NCI-H446 (cell line): Measurements from ENCODE around the gene SSH2.
A peak's percentile ranks its signal among the peaks of the same experiment; 100 is the strongest.

Experiments
- DNase-seq, 2 experiments: peaks; one replicate each; lab custom pipeline; 2025; lab: John Stamatoyannopoulos, UW

The SSH2 gene

DNA sequence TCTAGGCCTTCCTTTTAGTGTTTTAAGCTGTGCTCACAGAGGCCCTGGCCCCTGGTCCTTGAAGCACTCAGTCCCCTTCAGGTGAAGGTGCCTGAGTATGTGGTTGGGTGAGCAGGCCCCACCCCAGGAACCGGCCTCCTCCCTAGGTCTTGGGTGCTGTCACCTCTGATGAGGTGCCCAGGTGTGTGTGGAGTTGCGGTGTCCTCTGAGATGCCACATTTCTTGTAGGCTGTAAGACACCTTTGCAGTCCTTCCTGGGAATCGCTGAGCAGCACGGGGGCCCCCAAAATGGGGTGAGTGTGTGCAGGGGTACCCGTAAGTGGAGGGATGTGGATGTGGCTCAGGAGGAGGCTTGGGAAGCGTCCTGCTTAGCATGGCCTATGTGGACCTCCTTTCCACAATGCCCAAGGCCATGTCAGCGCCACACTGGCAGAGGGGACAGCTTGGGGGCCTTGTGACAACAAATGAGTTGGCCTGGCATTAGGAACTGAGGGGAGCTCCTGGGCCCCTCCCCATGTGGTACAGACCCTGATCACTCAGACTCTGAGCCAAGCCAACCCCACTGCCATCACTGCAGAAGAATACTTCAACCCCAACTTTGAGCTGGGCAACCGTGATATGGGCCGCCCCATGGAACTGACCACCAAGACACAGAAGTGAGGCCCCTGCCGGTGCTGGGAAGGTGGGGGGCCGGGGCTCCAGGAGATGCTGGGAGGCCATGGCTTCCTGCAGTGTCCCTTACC, 318.5 kb downstream of the SSH2 start:
- no peak for DNase-seq

DNA sequence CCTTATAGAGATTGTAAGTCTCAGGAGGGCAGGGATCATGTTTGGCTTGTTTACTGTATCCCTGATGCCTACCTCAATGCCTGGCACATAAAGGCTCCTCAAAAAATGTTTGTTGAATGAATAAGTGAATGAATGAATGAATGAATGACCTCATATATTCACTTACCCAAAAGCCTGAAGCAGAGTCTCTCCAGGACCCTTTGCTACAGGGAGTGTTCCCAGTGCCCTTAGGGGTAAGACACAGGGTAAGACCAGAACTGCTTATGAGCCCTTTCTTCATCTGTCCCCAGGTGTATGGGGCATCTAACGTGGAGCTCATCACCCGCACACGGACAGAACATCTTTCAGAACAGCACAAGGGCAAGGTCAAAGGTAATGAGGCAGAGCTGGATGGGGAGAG, 319.6 kb downstream of the SSH2 start:
- DNase-seq = no peak

DNA sequence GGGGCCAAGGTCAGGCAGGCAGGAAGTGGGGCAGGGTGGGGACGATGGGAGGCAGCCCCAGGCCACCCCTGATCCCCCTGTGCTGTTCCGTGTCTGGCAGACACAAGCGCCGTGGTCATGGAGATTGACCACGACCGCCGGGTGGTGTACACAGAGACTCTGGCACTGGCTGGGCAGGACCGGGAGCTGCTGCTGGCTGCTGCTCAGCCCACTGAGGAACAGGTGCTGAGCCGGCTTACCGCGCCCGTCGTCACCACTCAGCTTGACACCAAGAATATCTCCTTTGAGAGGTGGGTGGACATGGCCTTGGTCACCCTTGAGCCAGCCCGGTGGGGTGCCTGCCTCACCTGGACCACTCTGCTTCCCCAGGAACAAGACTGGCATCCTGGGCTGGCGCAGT, 321.0 kb downstream of the SSH2 start:
- DNase-seq = no peak

DNA sequence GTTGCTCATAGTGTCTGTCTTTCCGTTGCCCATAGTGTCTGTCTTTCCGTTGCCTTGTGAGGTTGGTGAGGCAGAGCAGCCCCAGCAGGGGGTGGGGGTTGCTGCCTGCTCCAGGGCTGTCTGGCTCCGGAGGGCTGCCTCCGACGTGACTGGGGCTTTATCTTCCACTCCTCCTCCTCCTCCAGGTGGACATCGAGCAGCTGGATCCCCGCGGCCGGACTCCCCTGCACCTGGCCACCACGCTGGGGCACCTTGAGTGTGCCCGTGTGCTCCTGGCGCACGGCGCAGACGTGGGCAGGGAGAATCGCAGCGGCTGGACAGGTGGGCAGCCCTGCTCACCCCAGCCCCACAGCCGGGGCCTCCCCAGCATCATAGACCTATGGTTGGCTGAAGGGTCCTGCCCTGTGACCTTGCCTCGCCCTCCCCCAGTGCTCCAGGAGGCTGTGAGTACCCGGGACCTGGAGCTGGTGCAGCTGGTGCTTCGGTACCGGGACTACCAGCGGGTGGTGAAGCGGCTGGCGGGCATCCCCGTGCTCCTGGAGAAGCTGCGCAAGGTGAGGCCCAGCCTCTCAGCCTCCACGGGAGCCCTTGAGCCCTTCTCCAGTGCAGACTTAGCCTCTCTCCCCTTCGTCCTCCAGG, 322.4 kb downstream of the SSH2 start:
- no peak for DNase-seq

DNA sequence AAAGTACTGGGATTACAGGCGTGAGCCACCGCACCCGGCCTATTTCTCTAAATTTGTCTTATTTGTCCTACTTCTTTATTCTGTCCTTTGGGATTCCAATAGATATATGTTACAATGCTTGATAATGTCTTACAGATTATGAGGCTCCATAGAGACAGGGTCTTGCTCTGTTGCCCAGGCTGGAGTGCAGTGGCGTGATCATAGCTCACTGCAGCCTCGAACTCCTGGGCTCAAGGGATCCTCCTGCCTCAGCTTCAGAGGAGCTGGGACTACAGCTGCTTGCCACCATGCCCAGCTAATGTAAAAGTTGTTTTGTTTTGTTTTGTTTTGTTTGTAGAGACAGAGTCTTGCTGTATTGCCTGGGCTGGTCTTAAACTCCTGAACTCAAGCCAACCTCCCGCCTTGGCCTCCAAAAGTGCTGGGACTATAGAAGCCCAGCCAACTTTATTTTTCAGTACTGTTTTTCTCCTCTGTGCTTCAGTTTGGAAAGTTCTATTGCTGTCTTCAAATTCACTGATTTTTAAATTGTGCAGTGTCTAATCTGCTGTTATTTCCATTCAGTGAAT, 326.8 kb downstream of the SSH2 start:
- peak in 1 of 2 experiments; percentile 21 for DNase-seq

DNA sequence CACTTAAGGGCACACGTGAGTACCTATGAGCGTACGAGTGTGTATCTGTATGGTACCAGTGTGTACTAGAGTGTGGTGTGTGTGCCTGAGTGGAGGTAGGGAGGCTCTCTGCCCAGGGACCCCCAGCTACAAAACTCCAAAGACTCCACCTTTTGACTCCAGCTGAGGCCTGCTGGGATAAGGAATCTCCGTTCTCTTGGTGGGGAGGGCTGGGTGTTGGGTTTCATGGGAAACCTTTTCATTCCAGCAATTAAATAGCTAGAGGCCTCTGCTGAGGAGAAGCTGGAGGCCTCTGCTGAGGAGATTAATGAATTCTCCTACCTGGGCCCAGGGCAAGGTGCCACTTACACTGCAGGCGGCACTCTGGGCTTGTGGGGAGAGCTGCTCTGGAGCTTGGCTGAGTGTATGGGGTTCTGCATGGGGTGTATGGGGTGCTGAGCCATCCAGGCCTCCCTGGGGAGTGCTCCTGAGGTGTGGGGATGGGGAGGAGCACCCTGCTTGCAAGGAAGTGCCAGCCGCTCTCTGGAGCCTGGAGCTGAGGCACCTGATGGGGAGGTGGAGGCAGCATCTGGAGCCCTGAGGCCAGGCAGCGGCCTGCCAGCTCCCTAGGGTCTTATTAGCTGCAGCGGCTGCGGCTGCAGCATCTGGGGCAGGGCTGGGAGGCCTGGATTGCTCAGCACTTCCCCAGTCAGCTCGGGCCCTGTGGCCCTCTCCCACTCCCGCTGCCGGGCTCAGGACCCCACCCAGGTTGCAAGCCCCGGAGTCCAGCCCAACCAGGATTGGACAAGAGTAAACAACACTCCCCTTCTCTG, 332.5 kb downstream of the SSH2 start:
- DNase-seq = no peak

DNA sequence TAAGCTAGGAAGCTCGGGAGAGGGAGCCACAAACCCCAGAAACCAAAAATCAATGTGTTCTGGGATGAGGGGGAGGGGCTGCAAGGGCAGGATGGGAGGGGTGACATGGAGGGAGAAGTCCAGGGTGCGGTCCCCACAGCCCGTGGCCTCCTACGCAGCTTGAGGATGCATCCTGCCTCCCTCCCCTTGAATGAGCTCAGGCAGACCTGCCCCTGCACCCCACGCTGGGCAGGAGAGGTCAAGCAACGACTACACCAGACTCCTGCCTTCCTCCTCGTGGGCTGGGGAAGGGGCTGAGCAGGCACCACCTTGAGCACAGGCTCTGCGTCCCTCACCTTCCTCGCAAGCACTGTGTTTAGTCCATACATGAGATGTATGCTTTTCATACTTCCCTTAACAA, 333.2 kb downstream of the SSH2 start:
- no peak for DNase-seq

DNA sequence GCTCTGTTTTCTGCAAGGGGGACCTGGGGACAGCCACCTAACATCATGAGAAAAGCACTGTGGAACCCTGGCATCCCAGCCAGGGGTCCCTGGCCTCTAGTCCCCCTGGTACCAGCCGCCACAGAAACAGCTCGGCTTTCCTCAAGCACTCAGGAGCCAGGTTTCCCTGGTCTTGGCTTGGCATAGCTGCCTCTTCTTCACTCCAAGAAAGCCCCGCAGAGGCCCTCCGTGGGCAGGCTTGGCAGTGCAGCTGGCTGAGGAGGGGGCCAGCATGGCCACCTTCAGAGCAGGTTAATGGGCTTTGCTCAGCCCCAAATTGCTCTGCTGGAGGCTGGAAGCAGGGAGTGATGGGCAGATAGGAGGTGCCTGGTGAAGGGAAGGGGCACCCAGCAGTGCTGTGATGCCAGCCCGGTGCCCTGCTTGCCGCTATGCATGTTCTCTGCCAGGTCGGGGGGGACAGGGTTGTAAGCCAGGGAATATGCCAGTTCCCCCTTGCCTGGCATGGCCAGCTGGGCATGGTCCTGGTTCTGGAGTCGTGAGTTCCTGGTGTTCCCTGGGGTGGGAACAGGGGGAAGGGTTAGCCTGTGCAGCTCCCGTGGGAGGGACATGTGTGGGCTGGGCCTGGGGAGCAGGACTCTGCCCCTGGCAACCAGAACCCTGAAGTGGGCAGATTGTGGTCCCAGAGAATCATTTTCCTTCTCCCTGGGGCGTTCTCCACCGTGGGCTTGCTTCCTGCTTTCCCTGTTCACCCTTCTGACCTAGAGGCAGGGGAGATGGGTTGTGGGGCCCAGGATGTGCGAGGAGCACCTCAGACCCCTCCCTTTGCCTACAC, 333.9 kb downstream of the SSH2 start:
- no peak for DNase-seq

DNA sequence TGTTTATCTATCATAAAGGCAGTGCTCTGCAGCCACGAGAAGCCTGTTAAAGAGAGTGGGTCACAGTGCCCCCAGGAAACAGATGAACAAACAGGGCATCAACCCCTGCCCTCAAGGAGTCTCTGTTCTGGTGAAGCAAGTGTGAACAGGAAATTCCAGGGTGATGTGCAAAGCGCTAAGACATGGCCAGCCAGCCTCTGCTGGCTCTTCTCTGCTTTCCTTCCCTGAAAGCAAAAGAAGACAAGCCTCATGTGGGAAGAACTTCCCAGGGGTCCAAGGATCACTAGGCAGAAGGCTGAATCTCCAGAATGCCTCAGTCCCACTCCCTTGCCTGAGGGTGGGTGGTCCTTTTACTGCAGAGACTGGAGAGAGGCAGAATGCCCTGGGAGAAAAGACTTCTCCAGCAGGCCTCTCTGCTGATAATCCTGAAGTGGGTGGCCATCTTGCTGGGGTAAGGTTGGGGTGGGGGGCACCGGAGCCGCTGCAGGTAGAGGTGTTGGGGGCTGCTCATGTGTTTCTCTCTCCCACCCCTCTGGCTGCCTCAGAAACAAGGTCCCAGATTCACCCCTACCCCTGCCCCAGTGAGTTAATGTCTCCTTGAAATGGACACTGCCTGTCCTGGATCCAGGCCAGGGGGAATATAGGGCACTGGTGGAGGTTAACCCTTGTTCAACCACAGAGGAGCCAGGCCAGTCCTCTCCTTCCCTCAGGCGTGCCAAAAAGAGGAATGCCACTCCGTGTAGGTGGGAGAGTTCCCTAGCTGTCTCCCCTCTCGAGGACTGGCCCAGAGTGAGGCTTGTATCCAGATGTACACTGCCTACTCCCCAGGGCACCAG, 334.7 kb downstream of the SSH2 start:
- no peak for DNase-seq

DNA sequence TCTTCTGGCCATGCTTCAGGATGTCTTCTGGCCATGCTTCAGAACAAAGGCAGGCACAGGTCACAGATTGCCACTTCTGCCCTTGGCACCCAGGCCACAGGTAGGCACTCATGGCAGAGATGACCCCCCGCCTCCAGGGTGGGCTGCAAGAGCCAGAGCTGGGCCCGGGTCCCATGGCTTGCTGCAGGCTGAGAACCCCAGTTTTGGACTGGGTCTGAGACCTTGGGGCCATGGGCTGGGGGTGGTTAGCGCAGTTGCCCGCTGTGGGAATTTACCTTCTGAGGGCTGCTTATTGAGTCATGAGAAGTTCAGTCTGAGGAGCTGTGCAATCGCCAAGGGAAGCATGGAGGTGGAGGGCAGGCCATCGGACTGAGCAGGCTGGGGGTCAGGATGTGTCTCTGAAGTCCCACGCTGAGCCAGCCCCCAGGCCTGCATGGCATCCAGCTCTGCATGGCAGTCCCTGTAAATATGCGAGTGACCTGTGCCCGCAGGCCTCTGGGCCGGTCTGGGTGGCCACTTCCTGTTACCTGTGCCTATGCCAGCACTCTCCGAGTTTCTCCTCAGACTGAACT, 335.4 kb downstream of the SSH2 start:
- no peak for DNase-seq

DNA sequence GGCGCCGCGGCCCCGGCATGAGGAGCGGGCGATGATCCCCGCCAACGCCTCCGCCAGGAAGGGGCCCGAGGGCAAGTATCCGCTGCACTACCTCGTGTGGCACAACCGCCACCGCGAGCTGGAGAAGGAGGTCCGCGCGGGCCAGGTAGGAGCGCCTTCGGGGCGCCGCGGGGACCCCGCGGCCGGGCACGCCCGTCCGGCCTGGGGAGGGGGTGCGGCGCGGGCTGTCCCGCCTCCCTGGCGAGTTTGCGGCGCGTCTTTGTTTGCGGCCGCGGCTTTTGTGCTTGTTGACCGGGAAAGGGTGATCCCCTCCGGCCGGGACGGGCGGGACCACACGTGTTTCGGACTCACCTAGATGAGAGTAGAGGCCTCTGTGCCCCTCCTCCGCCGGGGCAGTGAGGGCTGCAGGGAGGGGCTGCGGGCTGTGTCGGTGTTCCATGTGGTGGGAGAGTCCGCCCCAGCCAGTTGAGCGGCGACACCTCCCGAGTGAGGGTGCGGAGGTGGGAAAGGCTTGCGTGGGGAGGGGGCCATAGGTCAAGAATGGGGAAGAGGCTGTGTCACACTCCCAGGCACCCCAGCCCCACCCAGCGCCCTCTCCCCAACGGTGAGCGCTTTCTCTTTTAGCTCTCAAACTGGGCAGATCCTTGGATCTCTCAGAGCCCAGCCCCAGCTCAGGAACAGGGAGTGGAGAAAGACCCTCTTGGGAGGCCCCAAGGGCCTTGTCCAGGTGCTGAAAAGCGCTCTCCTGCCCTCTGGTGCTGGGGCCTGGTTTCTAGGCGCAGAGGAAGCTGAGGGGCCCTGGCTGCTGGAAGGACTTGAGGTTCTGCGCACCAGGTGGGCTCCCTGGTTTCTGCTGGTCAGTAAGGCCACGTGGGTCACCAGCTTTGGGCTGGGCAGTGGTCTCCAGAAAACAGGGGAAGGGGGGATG, 336.2 kb downstream of the SSH2 start:
- DNase-seq = no peak

DNA sequence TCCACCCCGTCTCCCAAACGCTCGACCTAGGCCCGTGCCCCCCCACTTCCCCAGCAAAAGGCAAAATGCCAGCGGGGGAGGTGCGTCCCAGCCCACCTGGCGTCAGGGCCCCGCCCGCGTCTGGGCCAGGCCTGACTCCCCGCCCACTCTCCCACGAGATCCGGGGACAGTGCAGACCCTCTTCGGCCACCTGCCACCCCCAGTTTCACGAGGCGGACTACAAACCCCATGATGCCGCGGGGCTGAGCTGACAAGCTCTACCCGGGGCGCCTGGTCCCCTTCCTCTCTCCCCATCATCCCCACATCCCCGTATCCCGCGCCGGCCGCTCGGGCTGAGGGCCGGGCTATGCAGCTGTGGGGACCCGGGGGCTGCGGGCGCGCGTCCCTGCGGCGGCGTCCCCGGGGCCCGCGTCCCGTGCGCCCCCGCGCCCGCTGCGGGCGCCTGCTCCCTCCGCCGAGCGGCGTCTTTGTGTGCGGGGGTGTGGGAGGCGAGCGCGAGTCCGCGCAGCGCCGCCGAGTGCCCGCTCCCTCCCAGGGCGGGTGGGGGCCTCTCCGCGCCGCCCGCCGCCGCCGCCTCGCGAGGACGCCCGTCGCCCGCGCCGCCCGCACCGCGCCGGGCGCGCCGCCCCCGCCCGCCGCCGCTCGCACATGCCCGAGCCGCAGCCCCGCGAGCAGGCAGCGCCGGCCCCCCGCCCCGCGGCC, 337.0 kb downstream of the SSH2 start, which contains the start of gene ANKRD13B:
Gene ANKRD13B (plus strand): TSS at position 283 of the 702 bp plus-strand sequence. CDS start 490 bp downstream, outside the sequence.
- DNase-seq = peak; percentile 58 to 79

DNA sequence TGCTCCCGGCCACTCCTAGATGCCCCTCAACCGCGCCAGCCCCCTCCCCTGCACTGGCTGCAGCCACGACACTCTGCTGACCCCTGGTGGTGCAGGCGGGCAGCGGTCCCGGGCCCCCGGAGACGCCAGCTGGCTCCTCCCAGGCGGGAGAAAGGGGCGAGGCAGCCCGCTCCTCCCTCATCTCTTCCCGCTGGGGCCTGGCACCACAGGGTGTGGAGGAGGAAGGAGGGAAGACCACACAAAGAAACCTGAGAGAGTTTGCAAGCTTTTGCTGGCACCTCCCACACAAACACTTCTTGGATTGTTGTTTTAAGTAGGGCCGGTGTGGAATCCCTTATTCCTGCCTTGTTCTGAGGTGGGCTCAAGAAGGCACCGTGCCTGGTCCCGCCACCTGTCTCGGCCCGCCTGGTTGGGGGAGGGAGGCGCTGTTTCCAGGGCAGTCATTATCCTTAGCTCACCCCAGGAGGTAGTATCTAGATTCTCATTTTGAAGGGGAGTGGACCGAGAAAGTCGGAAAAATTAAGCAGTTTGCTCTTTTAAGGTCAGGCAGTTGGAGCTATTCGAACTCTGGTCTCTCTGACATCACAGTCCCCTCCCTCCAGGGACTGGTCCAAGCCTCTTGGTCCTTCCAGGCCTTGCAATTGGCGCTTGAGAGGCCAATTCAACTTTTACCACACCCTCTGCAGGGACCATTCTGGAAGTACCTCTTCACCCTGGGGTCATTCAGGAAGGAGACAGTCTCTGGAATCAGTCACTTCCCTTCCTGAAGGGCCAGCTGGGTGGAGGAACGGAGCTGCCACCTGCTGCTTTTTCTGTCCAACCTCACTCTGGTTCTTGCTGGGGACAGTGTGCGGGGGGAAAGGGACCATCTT, 338.1 kb downstream of the SSH2 start:
- DNase-seq = peak; percentile 90 to 93

DNA sequence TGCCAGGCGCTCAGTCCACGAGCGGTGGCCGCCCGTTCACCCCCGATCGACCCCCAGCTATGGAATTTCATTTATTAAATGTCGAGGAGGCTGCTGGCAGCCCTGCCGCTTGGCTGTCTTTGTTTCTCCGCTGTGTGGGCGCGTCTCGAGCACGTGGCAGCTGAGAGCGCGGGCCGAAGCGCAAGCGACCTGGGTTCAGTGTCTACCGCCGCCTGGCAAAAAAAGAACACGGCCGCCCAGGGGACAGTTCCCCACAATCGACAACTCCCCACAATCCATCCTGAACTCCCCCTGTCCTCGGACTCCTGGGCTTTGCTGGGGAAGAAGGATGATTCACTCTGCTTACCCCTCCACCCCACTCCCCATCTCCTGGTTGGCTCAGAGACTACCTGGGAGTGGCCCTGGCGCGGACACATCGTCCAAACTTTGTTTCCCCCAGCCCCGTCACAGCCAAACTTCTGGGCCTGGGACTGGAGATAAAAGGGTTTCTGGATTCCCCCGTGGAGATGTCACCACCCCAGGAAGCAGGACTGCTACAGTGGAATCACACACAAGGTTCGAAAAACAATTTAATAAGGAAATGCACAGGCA, 338.8 kb downstream of the SSH2 start:
- peak; percentile 87 to 90 for DNase-seq

DNA sequence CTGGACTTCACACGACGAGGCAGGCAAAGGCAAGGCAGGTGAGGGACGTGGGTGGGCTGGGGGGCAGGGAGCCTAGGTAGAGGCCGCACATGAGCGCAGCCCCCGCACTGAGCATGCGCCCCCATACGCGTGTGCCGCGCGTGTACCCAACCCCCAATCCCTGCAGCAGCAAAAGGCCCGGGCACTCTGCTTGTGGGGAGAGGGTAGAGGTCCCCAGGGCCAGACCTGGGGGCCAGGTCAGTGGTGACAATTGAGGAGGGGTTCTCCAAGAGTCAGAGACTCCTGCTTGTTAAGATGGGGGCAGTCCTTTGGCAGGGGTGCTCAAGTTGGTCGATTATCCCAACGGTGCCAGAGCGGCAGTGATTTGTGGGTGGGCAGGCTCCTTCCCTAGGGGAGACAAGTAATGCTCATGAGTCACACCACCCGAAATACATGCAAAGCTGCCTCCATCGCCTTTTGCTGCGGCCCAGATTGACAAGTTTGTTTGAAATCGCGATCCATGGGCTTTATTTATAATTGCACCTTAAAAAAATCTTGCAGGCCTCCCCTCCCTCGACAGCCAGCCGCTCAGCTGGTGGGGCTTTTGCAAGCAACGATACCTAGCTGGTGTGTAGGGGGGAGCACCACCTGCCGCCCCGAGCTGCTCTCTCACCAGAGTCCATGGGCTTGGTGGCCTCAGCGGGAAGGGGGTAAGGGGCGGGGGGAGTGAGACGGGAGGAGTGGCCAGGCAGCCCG, 339.4 kb downstream of the SSH2 start:
- DNase-seq = peak; percentile 74 to 76
